Hematopoietic multipotent progenitor cell treated with erythropoietin and hydrocortisone succinate and interleukin-3 and kit ligand, for 4 days (in vitro differentiated cells): ENCODE measurements around the gene SEMA5B.

Experiments used
- DNase-seq: peaks from one replicate; pipeline ENCODE4 v3.0.0-alpha.2; 2015

Gene SEMA5B

DNA sequence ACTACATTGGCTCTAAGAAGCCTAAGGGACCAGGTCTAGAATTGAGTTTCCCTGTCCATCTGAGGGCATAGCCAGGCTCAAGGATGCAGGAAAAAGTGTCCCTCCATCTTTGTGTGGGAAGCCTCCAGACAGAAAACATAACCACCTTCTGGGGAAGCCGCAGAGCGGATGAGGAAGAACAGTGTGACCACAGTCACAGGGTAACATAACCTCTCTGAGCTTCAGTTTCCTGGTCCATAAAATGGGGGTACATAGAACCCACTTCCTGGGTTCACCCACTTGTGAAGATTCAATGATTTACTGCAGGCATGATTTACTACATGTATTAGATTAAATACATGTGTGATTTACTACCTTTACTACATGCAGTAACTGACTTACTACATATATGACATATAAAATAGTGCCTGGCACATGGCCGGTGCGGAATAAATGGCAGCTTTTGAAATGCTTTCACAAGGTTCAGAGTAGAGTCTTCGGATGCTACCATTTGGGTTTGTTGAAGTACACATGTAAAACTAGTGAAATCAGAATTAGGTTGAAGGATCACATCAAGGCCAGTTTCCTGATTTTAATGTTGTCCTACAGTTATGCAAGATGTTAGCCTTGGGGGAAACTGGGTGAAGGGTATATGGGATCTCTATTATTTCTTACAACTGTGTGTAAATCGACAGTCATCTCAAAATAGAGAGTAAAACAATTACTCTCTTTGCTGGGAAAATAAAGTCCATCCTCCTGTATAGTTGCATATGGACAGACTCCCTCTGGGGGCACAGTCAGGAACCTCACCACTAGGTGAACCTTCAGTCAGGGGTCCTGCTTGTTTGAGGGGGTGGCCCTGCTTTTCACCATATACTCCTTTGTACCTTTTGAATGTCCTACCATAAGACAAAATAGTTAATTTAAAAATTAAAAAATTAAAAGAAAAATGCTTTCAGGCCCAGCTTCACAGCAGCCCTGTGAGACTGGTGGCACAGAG, 86.0 kb downstream of the SEMA5B start:
- DNase-seq, result no peak

DNA sequence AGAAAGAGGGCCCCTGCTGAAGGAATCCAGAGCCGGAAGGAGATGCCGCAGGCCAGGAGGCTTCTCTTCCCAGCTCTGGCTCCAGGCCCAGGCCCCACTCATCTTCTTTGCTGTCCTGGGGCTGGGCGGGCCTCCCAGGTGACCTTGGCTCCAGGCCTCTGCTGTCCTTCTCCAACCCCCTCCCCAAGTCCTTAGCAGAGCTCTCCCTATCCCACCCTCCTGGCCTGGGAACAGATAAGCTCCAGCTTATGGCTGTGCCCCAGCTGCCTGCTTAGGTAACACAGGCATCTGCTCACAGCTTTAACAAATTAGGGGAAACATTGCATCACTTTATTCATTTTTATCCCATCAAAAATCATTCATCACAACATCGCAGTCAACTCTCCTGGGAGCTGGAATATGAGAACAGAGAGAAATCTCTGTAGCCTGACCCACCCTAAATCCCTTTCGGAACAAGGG, 86.9 kb downstream of the SEMA5B start:
- DNase-seq, result no peak

DNA sequence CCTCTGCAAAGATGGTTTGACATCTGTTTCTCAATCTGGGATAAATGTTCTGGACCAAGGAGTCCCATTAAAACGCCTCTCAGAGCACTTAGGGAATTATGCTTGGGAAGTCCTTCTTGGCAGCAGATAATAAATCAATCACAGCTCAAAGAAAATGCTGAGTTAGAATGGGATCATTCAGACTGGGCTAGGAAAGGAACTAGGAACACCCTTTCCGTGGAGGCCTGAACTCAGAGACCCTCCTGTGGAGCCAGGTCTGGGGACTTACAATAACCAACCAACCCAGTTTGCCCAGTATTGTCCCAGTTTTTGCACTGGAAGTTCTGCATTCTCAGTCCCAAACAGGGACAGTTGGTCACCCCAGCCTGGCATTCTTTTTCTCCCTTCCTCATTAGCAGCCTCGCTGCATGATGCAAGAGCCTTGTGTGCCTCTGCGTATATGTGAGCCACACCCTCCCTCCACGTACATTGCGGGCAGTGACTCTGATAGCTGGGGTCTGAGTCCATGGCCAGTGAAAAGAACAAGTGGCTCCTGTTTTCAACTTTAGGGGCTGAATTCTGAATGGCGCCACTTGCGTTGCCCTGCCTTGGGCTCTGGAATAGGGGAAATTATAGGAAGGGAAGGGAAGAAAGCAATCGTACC, 88.7 kb downstream of the SEMA5B start:
- peak; percentile 18 for DNase-seq

DNA sequence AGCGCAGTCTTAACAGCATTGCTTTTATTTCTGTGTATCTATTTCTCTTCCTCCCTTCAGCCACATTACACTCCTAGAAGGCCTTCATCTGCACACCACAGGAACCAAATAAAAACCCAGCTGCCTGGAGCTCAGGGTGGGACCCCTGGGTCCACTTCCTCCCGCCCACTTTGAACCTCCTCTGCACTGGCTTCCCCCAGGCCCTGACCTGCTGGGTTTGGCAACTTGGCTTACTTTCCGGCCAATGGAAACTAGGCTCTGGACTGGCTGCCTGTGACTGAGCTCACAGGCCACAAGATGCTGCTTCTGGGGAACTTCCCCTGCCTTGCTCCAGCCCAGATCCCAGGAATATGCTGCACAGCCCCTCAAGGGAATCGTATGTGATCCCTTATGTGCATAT, 89.8 kb downstream of the SEMA5B start:
- DNase-seq, result no peak

DNA sequence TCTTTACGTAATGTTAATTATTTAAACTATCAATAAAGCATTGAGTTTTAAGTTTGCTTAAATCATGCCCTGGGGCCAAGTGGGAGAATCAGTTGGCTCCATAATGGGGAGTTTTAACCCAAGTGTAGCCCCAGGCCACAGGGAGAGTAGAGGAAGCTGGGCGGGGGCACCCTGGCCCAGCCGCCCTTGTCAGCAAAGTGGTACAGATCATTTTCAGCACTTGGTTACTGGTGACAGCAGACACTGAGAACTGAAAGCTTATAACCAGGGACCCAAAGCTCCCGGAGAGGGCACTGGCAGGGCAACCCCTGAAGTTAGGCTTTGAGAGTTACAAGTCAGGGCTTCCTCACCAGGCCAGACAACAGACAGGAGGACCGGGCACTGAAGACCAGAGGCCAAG, 90.6 kb downstream of the SEMA5B start:
- DNase-seq, result no peak

DNA sequence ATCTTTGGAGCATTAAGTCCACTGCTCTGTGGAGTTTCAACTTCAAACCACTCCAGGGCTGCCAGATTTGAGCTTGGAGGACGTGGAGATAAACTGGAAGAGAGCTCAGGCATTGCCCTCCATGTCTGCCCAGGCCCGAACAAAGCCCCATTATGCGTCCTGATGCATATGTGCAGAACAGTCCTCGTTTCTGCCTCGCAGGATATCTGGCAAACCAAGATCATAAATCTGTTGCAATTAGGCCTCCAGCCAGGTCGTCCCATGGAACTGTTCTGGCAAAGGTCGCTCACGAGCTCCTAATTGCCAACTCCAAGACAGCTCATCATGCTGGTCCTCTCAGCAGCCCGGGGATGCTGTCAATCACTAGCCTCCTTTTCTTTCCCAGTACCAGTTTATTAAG, 91.2 kb downstream of the SEMA5B start:
- DNase-seq, result no peak

DNA sequence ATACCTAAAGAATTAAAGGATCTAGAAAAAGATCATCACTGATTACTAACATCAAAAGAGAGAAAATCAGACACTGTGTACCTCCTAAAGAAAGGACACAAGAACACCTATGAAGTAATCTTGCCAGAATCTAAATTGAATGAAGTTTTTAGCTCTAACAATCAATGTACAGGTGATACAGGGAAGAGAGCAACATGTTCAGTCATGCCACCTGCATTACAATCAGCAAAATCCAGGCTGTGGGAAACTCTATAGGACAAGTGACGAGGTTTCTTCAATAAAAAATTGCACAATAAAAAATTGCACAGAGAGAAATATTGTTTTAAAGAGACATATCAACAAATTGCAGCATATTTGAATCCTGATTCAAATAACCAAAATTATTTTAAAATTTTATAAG, 93.3 kb downstream of the SEMA5B start:
- DNase-seq, result no peak

DNA sequence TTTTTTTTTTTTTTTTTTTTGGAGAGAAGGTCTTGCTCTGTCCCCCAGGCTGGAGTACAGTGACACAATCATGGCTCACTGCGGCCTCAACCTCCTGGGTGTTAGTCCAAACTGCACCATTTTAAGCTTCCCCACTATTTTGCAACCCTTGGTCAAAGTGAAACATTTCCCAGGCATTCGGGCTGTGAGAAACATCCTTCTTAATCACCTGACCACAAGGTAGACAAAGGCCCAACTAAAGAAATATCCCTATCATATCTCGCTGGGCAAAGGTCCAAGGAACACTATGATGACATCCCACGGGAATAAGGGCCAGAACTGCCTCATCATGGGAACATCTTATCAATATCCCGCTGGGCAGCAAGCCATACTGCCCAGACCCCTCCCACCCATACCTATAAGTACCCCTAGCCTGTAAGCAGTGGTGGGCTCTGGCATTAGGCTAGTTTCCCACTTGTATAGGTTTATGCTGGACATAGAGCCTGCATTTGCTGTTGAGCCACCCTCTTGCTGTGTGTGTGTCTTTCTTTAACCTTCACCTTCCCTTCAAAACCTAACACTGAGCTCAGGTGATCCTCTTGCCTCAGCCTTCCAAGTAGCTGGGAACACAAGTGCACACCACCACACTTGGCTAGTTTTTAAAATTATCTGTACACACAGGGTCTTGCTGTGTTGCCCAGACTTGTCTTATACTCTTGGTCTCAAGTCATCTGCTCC, 95.2 kb downstream of the SEMA5B start:
- DNase-seq, result no peak

DNA sequence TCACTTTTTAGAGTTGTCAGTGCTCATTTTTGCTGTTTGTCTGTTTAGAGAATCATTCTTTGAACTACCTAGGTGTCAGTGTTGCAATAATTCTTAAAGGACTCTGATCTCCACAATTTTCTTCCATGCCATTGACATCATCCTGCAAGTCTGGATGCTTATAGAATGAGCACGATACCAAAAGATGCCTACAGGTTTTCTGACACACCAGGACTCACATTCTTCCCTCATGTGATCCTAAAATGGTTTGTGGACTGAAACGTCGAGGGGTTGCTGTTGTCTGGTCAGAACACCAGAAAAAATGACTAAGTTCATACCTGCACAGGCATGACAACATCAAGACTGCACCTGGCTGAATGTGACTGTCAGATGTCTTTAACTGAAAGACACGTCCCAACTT, 95.9 kb downstream of the SEMA5B start:
- DNase-seq, result no peak

DNA sequence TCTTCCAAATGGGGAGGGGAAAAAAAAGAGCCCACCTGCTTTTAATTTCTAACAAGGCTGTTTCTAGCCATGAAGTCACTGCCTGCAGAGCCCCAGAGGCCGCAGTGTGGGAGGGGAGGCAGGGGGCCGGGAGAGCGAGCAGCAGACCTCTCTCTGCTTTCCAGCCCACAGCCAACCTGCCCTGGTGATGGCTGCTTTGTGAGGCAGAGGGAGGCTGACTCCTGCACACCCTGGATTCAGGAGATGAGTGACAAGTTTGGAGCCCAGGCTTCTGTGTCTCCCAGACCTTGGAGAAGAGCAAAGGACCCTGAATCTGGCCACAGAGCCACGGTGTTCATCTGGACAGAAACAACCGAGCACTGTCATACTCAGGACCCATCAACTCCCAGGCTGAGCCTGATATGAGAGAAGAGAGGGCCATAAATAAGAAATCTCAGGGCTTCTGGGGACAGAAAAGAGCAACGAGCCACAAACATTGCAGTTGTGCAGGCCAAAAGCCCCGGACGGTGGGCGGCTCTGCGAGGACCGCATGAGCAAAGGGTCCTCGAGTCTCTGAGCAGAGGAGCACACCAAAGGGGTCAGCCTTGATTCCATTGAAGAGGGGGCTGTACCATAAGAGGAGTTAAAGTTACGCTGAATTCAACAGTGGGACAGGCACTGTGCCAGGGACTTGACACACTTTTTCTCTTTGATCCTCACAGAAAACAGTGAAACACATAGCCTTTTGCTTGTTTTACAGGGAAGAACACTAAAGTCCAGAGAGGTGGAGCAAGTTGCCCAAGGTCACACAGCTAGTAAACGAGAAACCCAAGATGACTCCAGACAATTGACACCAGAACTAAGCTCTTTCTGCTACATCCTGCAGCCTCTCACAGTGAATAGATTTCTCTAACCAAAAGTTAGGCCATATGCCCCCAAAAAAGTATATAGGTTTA, 97.2 kb downstream of the SEMA5B start:
- DNase-seq, result no peak

DNA sequence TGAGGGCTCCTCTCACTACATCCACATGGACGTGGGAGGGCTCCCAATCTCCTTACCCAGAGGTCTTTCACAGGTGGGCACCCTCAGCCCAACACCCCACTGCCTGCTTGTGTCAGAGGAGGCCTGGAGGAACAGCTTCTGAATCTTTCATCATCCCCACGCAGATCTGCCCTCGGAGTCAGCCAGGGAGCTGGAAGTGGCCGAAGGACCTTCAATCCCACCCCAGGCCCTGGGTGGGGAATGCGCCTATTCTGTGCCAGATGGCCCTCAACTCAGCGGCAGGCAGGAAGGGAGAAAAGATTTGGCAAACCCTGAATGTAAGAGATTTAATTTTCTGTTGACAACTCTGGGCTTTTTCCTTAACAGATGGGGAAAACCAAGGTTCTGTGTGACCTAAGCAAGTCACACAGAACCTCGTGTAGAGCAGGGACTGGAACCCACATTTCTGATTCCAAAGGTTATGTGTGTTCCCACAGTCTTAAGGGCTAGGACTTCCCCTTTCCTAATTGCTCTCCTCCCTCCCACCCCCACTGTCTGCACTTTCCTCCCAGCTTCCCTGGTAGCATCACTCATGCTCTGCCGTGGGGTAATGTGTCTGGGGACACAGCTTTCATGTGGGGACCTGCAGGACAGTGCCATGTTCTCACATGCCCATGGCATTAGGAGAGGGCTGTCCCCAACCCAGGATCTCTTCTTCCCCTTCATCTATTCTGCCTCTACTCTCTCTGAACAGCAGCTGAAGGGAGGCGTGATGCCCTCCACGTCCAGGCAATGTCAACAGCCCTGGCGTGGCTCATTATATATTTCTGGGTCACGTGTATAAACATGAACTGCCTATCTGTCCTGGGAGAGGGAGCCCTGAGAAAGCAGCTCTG, 98.1 kb downstream of the SEMA5B start:
- no peak for DNase-seq

DNA sequence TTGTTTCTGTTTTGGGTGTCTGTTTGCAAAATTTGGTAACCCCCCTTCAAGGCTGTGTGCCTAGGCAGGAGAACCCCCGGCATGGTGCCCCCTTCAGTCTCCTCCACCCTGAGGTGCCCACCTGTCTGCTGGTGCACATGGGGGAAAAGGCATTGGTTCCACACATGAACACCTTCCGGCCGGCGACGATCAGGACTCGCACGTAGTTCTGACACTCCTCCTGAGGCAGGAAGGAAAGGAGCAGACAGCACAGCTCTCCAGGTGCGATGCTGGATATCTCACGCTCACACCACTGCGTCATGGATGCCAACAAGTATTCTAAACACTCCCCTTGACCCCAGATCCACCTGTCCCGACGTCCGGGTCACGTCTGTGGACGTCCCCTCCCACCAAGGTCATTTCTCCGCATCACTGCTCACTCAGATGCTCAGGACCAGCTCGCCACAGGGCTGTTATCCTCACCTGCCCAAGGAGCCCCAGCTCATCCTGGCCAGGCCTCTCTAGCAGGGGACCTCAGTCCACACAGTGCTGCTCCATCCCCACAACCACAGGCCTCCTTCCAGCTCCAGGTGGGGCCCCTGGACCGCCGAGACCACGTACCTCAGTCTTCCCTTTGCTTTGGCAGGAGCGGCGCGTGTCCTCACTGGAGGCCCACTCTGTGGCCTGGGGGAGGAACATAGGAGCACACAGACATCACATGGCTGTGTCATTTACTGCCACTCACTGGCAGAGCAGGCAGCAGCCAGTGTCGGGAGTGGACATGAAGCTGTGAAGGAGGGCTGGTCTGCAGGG, 99.0 kb downstream of the SEMA5B start:
- DNase-seq, result no peak

DNA sequence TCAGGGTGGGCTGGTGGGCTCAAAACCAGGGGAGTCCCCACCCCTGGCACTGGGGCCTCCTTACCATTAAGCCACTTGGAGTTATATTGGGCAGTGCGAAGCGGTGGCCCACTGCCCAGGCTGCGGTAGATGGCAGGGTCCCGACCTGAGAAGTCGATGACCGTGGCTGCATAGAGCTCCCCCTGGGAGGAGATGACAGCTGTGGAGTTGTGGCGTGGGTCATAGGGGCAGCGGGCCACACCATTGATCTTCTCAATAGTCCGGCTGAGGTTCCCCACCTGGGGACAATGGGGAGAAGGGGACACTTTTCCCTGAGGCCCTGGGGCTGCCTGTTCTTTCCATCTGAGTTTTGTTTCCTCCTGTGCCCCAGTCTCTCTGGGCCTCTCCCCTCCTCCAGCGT, 99.8 kb downstream of the SEMA5B start:
- no peak for DNase-seq

DNA sequence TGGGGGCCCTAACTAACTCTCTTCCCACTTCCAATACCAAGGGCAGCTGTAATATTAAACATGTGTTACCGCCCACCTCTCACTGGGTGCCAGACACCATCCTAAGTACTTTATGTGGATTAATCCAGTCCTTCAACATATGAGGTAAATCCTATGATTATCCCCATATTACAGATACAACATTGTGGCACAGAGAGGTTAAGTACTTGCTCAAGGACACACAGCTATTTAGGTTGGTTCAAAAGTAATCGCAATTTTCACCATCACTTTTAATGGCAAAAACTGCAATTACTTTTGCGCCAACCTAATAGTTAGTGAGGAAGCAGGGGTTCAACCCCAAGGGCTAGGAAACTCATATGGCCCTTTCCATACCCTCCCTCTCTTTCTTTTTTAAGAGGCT, 100.8 kb downstream of the SEMA5B start:
- no peak for DNase-seq

DNA sequence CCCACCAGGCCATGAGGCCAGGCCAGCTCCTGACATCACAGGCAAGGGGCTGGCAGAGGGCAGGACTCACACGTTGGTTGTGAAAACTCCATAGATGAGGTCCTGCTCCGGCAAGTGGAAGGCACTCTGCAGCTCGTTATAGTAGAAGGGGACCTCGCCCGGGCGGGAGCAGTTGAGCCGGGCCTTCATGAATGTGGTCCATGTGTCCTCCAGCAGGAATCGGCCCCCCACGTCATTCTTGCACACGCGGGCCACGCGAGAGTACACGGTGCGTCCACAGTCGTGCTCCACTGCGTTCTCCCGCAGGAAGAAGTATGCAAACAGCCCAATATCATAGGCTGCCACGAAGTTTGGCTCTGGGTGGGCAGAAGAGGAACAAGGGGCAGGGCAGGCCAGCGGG, 101.2 kb downstream of the SEMA5B start:
- DNase-seq, result no peak

DNA sequence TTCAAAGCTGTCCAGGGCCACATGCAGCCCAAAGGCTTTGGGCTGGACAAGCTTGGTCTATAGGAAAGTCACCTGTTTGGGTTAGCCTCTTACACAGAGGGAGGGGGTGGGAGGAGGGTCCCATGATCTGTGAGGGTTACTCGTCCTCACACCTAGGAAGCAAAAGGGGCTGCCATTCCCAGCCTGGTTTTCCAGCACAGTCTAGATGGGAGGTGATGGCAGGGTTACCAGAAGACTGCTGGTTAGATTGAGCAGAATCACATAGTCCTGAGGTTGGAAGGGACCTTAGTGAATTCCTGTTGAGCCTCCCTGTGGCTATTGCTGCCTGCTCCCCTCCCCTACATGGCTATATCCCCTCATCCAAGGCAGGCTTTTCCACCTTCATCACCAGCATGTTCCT, 101.8 kb downstream of the SEMA5B start:
- no peak for DNase-seq

DNA sequence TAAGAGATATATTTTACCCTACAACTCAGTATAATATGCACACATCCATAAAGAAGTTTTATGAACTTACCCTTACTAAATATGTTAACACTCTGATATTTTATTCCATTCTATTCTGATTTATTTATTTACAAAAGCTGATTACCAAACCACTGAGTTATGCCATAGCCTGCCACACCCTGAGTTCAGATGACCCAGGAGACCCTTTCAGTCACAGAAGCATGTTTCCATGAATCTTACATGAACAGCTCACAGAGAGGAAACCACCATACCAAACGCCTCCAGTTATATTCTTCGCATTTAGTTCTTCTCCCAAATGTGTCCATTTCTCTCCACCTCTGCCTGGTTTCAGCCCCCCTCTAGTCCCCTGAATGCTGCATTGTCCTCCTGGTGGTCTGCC, 103.5 kb downstream of the SEMA5B start:
- DNase-seq, result no peak

DNA sequence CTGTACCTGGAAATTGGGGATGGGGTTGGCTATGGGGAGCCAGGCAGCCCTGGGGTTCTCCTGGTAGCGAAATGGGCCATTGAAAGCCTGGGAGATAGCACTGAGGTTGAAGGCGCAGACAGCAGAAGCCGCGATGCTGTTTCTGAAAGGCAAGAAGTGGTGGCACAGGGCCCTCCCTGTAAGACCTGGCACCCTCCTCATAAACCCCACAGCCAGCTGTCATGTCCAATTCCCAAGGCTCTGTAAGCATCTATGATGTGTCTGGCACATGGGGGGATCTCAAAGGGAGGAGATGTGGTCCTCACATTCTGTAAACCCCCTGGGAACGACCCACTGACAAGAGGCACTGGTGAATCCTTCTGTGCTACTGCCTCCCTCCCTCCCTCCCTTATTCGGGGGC, 104.0 kb downstream of the SEMA5B start:
- no peak for DNase-seq

DNA sequence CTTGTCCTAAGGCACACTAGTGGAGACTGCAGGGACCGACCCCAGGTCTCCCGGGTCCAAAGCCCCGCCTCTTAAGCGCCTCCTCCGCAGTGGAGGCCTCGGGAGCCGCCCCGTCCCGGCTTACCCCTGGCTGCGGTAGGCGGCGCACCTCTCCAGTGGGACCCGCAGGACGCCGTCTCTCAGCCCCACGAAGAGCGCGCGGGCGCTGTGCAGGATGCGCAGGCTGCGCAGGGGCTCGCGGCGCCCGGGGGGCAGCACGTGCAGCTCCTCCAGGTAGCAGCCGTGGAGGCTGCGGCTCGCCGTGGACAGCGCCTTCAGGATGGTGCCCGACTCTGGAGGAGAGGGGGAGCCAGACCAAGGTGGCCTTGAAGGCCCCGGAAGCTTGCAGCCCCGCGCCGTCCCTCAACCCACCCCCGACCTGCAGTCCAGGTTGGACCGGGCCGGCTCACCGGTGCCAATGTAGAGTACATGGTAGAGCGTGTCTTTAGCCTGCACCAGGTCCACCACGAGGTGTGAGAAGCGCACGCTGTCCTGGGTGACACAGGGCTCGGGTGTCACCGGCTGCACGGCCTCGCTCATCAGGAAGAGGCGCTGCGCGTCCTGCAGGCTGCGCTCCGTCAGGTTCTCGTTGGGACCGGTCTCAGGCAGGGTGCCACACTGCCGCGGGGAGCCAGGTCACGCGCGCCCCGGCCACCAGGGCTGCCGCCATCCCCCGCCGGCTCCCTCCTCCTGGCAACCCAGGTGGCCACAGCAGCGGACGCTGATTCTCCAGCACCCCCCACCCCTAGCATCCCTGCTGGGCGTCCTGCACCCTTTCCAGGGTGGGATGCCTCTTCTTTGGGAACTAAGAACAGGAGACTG, 105.5 kb downstream of the SEMA5B start:
- DNase-seq, result peak; percentile 70

DNA sequence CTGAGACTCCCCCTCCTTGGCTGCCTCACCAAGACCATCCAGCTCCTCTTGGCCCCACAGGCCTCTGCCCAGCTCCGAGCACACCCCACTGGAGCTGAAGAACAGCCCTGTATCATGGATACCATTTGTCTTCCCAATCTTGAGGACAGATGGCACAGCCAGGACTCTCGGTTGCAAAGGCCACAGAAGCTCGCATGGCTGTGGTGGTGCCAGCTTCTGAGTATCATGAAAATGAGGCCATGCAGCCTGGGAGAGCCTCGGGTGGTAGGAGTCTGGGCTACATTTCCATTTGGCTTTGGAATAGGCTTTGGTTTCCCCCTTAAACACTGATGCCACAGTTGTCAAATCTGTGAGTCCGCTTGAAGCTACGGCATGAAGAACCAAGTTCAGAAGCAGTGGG, 106.6 kb downstream of the SEMA5B start:
- no peak for DNase-seq
